ENCODE results near the gene GPC6. TPM values are rescaled to one million over a fixed set of nuclear protein-coding genes. Genes with fewer than 3 reads are reported as not detected.

GPC6 gene
- total RNA-seq, 1 donor from 2014 or later, result 50.3 TPM

DNA sequence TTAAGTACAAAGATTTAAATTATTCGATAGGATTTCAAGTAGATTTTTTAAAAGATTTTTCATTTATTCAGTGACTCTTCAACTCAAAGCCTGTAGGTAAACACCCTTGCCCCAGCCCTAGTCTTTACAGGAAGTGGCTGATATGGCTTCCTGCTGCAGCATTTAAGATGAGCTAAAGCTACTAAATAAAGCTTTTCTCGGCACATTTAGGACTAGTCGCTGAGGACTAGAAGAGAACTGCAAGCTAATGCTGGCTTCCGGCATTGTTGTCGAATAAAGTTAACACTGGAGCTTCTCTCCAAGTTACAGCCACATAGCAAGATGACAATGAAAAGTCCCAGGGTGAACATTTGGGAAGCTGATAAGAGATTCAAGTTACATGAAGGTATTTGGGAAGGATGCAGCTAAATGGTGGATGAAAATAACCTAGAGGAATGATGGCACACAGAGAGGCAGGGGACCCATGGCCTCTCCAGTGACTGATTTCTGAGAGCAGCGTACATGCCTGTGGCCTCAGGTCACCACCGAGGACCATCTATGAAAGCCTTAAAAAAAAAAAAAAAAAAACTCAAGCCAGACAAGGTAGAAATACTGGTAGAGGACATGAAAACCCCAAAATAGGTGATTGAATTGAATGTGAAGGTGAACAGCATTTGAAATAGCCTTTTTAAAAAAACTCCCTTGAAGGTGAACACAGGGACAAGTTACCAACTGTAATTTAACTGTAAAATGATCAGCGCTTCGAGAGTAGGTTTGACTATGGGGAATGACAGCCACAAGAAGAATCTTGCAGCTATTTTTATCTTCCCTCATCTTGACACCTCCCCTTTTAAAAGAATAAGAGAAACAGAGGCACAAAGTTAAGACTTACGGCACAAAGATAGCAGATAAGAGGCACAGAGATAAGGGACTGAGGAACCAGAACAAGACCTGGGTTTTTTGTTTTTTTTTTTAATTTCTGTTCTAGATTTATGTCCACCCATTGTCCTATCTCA, 1097.5 kb downstream of the GPC6 start:
- Mint-ChIP-seq H3K9me3 (ENCODE audit: low read depth) (peaks cover 5% of the 10 kb centered on the region), H3K4me1 (ENCODE audit: low read depth) (peaks cover 7% of the 10 kb centered on the region), H3K27me3 (no peaks in the 10 kb centered on the region), H3K4me3 (ENCODE audit: low read depth) (no peak overlapping the region), H3K36me3 (ENCODE audit: insufficient read depth) (peaks cover 2% of the 10 kb centered on the region), H3K27ac (no peak overlapping the region)
- DNase-seq (ENCODE audit: low spot score, unreplicated experiment), result no peak
- TF ChIP-seq, protein P1, sequence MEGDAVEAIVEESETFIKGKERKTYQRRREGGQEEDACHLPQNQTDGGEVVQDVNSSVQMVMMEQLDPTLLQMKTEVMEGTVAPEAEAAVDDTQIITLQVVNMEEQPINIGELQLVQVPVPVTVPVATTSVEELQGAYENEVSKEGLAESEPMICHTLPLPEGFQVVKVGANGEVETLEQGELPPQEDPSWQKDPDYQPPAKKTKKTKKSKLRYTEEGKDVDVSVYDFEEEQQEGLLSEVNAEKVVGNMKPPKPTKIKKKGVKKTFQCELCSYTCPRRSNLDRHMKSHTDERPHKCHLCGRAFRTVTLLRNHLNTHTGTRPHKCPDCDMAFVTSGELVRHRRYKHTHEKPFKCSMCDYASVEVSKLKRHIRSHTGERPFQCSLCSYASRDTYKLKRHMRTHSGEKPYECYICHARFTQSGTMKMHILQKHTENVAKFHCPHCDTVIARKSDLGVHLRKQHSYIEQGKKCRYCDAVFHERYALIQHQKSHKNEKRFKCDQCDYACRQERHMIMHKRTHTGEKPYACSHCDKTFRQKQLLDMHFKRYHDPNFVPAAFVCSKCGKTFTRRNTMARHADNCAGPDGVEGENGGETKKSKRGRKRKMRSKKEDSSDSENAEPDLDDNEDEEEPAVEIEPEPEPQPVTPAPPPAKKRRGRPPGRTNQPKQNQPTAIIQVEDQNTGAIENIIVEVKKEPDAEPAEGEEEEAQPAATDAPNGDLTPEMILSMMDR (IDR thresholded peaks at IDR 0.05; ENCODE audit: unreplicated experiment), result no peak

DNA sequence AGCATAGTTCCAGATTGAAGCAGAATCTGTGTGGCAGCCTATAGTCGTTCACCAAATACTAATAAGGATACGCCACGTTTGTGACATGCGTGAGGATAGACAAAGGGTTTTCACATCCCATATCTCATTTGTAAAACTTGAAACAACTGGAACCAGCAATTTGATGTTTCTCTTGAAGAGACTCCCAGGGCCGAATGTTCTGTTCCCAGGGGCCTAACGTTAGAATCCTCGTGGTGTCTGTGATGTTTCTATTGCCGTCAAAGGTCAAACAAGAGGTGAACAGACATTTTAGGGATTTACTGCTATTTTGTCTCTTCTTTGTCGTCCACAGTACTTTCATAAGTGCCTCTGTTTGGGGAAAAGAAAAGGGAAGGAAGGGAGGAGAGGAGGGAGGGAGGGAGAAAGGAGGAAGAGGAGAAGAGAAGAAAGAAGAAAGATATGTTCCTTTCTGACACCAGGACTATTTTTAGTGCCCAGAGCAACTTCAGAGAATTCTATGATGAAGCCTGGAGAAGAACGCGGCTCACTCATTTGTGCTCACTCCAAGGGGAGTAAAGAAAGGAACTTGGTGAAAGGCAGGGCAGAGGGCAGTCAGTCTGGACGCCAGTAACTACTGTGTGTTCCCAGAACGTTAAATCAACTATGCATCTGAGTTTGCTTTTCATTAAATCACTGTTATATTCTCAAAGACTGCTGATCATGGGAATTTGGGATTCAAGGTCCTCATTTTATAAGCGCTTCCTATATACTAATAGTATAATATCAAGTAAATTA, 1098.3 kb downstream of the GPC6 start:
- peaks cover 2% of the 10 kb centered on the region for H3K36me3 Mint-ChIP-seq (ENCODE audit: insufficient read depth)
- H3K4me1 Mint-ChIP-seq (ENCODE audit: low read depth), result peaks cover 7% of the 10 kb centered on the region
- no peak overlapping the region for H3K27ac Mint-ChIP-seq
- DNase-seq (ENCODE audit: low spot score, unreplicated experiment), result no peak
- TF ChIP-seq, protein P1 (IDR thresholded peaks at IDR 0.05; ENCODE audit: unreplicated experiment), result no peak
- no peaks in the 10 kb centered on the region for H3K27me3 Mint-ChIP-seq
- H3K4me3 Mint-ChIP-seq (ENCODE audit: low read depth), result no peak overlapping the region
- peaks cover 5% of the 10 kb centered on the region for H3K9me3 Mint-ChIP-seq (ENCODE audit: low read depth)

DNA sequence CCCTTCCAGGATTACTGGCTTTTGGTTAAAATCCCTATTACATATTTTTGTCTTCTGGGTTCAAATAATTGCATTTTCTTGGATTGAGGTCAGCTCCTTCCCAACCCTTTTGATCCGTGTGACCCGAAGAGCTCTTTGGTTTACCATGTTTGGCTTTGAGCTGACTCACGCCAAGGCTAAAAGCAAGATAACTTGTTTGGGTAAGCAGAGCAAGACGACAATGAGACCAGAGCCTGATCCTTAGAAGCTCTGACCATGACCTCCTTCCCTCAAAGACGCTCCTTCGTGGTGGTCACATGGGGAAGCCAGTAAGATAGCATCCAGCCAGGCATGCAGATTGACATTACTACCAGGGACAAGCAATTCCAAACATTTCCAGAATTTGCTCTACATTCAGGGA, 1099.0 kb downstream of the GPC6 start:
- Mint-ChIP-seq H3K4me1 (ENCODE audit: low read depth) (peaks cover 7% of the 10 kb centered on the region), H3K27ac (no peak overlapping the region), H3K27me3 (no peaks in the 10 kb centered on the region), H3K4me3 (ENCODE audit: low read depth) (no peak overlapping the region), H3K36me3 (ENCODE audit: insufficient read depth) (peaks cover 3% of the 10 kb centered on the region), H3K9me3 (ENCODE audit: low read depth) (peaks cover 5% of the 10 kb centered on the region)
- DNase-seq (ENCODE audit: low spot score, unreplicated experiment), result no peak
- TF ChIP-seq, protein P1 (IDR thresholded peaks at IDR 0.05; ENCODE audit: unreplicated experiment), result no peak

DNA sequence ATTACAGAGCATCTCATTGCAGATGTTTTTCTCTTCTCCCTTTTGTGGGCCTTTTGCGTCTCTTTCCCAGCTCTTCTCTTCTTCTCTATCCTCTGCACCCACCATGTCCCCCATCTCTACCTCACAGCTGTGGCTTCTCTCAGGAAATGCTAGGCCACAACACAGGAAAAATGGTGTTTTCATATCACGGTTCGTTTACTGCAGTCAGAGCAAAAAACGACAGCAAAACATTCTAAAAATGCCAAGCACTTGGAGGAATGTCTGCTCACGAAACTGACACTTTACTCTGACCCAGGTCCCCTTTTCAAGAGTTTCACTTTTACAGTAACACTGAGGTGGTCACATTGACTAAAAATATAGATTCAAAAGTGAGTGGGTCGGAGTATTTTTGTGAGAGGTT, 1100.7 kb downstream of the GPC6 start:
- Mint-ChIP-seq H3K36me3 (ENCODE audit: insufficient read depth) (peaks cover 3% of the 10 kb centered on the region), H3K9me3 (ENCODE audit: low read depth) (no peaks in the 10 kb centered on the region), H3K4me3 (ENCODE audit: low read depth) (no peak overlapping the region), H3K4me1 (ENCODE audit: low read depth) (peaks cover 8% of the 10 kb centered on the region), H3K27ac (no peak overlapping the region), H3K27me3 (no peaks in the 10 kb centered on the region)
- TF ChIP-seq, protein P1 (IDR thresholded peaks at IDR 0.05; ENCODE audit: unreplicated experiment), result no peak
- DNase-seq (ENCODE audit: low spot score, unreplicated experiment), result no peak

DNA sequence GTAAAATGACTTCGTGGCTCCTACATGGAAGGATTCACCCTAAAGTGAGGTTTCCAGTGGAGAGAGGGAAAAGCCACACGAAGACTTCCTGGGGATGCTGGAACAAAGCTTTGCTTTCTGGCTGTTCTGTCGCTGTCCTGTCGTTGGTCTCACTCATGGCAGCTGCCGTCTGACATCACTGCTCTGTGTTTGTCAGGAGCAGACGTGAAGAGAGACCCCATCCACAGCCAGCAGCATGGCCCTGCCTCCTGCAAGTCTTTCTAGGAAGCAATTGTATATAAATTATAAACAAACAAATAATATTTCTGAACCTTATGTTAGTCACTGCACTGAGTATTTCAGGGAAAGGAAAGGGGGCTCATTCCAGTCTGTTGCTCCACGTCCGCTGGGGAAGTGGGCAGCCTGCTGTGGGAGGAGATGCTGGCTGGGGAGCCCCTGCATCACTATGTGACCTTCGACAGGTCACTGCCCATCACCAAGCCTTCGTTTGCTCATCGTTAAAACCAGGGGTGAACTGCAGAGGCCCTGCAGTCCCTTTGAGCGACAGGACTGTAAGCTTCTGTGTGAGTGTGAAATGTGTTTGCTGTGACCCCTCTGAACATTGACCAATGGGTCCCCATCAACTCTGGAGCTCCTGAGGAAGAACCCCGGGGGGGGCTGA, 1101.9 kb downstream of the GPC6 start:
- H3K27ac Mint-ChIP-seq, result no peak overlapping the region
- H3K4me1 Mint-ChIP-seq (ENCODE audit: low read depth), result peaks cover 10% of the 10 kb centered on the region
- no peak overlapping the region for H3K4me3 Mint-ChIP-seq (ENCODE audit: low read depth)
- H3K27me3 Mint-ChIP-seq, result no peaks in the 10 kb centered on the region
- DNase-seq (ENCODE audit: low spot score, unreplicated experiment), result no peak
- H3K9me3 Mint-ChIP-seq (ENCODE audit: low read depth), result no peaks in the 10 kb centered on the region
- peaks cover 3% of the 10 kb centered on the region for H3K36me3 Mint-ChIP-seq (ENCODE audit: insufficient read depth)
- TF ChIP-seq, protein P1 (IDR thresholded peaks at IDR 0.05; ENCODE audit: unreplicated experiment), result no peak

All from progenitor cell of endocrine pancreas (in vitro differentiated cells).